CD8-positive, alpha-beta memory T cell (primary cell): ENCODE data around the gene NUDT22. TPM values are rescaled to one million over a fixed set of nuclear protein-coding genes. Genes with fewer than 3 reads are reported as not detected.

Source experiments
- CTCF ChIA-PET: fragments of 350-600 bp; sonication (Branson Sonifier 250); formaldehyde crosslinking; loops from one replicate; lab custom pipeline; 2021; ENCODE audit warnings: antibody characterized with exemption; lab: Charles Lee
- POLR2A ChIA-PET: fragments of 350-600 bp; sonication (Branson Sonifier 250); formaldehyde crosslinking; loops from one replicate; lab custom pipeline; 2021; ENCODE audit warnings: antibody characterized with exemption; lab: Charles Lee
- DNase-seq, 5 donors: peaks; one replicate each; pipeline versions ENCODE4 v3.0.0 to v3.0.0-alpha.2; 2020 to 2022; ENCODE audit warnings: mixed read lengths in 1 of 5
- H3K27ac ChIP-seq: one replicate; pipeline ENCODE4 v1.7.0; 2013; ENCODE audit warnings: low read depth, mild to moderate bottlenecking, low read length, moderate library complexity
- H3K27me3 ChIP-seq: 2 replicates; pipeline ENCODE4 v1.7.0; 2013; ENCODE audit warnings: low read length, mild to moderate bottlenecking; ENCODE audit not compliant: insufficient read depth, poor library complexity, severe bottlenecking
- H3K36me3 ChIP-seq: 2 replicates; pipeline ENCODE4 v1.7.0; 2013; ENCODE audit warnings: mild to moderate bottlenecking, low read length, moderate library complexity; ENCODE audit not compliant: insufficient read depth
- H3K4me1 ChIP-seq: 2 replicates; pipeline ENCODE4 v1.7.0; 2013; ENCODE audit warnings: mild to moderate bottlenecking, low read length, moderate library complexity; ENCODE audit not compliant: insufficient read depth
- H3K4me3 ChIP-seq: 2 replicates; pipeline ENCODE4 v1.7.0; 2013; ENCODE audit warnings: mild to moderate bottlenecking, low read length
- H3K9me3 ChIP-seq: 2 replicates; pipeline ENCODE4 v1.7.0; 2013; ENCODE audit warnings: mild to moderate bottlenecking, low read length
- H3K27ac Mint-ChIP-seq, 8 donors: one replicate each; pipeline ENCODE4 v1.8.0; 2020 to 2021; ENCODE audit warnings: mixed read lengths in 8 of 8, mild to moderate bottlenecking in 6 of 8, inconsistent platforms in 3 of 8, moderate library complexity in 3 of 8
- H3K27me3 Mint-ChIP-seq, 2 donors: one replicate each; pipeline ENCODE4 v1.8.0; 2020 to 2021; ENCODE audit warnings: mixed read lengths in 2 of 2, mild to moderate bottlenecking in 1 of 2, moderate library complexity in 1 of 2
- H3K36me3 Mint-ChIP-seq, 3 donors: one replicate each; pipeline ENCODE4 v1.8.0; 2020 to 2021; ENCODE audit warnings: mixed read lengths in 3 of 3, inconsistent platforms in 1 of 3, mild to moderate bottlenecking in 1 of 3
- H3K4me1 Mint-ChIP-seq, 3 donors: one replicate each; pipeline ENCODE4 v1.8.0; 2020 to 2021; ENCODE audit warnings: mixed read lengths in 3 of 3, inconsistent platforms in 1 of 3, mild to moderate bottlenecking in 1 of 3
- H3K4me3 Mint-ChIP-seq, 7 donors: one replicate each; pipeline ENCODE4 v1.8.0; 2020 to 2021; ENCODE audit warnings: mixed read lengths in 7 of 7, mild to moderate bottlenecking in 6 of 7, moderate library complexity in 4 of 7, inconsistent platforms in 2 of 7
- H3K9me3 Mint-ChIP-seq, 5 donors: one replicate each; pipeline ENCODE4 v1.8.0; 2020 to 2022; ENCODE audit warnings: mixed read lengths in 5 of 5, mild to moderate bottlenecking in 3 of 5, moderate library complexity in 2 of 5, inconsistent platforms in 1 of 5
- polyA plus RNA-seq: library from polyadenylated mRNA; unstranded; fragments of 300-500 nt; fragmentation: Illumina TruSeq; gene quantifications from one replicate; pipeline ENCODE4 v1.2.3, GENCODE V29; 2021
- total RNA-seq, 2 experiments: library from RNA; stranded (reverse); gene quantifications; one replicate each; pipeline ENCODE4 v1.2.3, GENCODE V29; 2021

Gene NUDT22
- total RNA-seq (10 to 100 TPM; 75.3 to 78.6 TPM), polyA plus RNA-seq (51.6 TPM)

DNA sequence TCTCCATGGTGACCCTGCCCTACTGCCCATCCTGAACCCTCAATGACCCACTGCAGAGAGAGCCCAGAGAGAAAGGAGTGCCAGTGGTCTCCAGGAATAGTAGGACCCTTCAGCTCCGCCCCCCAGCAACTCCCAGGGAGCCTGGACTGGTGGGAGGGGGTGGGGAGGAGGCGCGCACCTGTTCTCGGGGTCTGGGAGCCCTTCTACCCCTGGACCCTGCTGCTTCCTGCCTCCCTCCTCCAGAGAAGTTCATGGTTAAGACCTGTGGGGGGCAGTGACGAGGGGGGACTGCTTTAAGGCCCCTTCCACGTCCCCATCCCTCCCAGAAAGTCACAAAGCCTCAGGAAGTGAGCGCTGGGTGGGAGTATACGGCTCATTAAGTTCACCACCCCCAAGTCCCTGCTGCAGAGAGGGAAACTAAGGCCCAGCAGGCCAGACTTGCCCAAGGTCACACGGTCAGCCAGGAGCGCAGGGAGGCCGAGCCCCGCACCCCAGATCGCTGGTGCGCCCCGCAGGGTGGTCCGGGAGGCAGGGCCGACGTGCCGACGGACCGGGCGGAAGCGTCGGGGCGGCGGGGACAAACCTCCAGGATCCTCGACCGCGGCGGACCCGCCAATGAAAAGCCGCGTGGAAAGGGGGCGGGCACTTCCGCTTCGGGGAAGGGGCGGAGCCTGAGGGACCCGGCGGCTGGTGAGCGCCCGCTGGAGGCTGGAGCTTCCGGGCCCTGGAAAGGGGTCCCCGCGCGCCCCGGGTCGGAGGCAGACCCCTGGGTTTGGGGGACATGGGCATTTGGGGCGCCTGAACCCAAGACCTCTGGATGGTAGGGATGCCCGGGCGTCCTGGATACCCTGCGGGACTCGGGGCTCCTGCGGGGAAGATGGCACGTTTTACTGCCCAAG, at the start of gene NUDT22, which contains the start of gene TRPT1:
Gene NUDT22, plus strand, starts transcription at position 667 of the 899 bp plus-strand sequence. CDS start 379 bp downstream, outside the sequence.
Gene TRPT1, minus strand, starts transcription at position 579 of the 899 bp plus-strand sequence. Its CDS starts 326 bp downstream, at position 253.
- ChIA-PET POLR2A (interaction anchor here (0.5 to 6.2 kb wide), 15 partner anchors 10 to 78 kb away, joined by 3 to 69 read pairs (median 4); partner anchors contain the start of genes FERMT3, FKBP2, GPR137 and PPP1R14B), CTCF (interaction anchor here (0.7 to 12.0 kb wide), 16 partner anchors 8 to 78 kb away, joined by 3 to 143 read pairs (median 5); partner anchors contain the start of genes BAD, CATSPERZ, FERMT3 and STIP1)
- peaks cover 35% of the 10 kb centered on the region for H3K4me1 ChIP-seq
- H3K27me3 ChIP-seq, result no peaks in the 10 kb centered on the region
- Mint-ChIP-seq H3K27ac (peak within 1 kb of the TSS; percentile 89 to 96 (median 93)), H3K9me3 (no peaks in the 10 kb centered on the region), H3K27me3 (no peaks in the 10 kb centered on the region), H3K36me3 (peaks cover 0 to 24% (median 0%) of the 10 kb centered on the region in 3 donors), H3K4me1 (peaks cover 30 to 51% (median 31%) of the 10 kb centered on the region in 3 donors), H3K4me3 (peak within 1 kb of the TSS; percentile 90 to 94 (median 92))
- peak within 1 kb of the TSS; percentile 88 for H3K27ac ChIP-seq
- no peaks in the 10 kb centered on the region for H3K9me3 ChIP-seq
- peaks cover 9% of the 10 kb centered on the region for H3K36me3 ChIP-seq
- H3K4me3 ChIP-seq, result peak within 1 kb of the TSS; percentile 90
- DNase-seq, result peak; percentile 86 to 93 (median 88)

- H3K36me3 ChIP-seq, result no peaks in the 10 kb centered on the region
- no peak overlapping the region for H3K4me3 ChIP-seq
- H3K36me3 Mint-ChIP-seq, result no peaks in the 10 kb centered on the region
- H3K4me3 Mint-ChIP-seq, result no peak overlapping the region
- H3K27ac Mint-ChIP-seq, result no peak overlapping the region
- peaks cover 3 to 10% (median 9%) of the 10 kb centered on the region in 3 donors for H3K4me1 Mint-ChIP-seq
- ChIA-PET CTCF (no interaction called here), POLR2A (interaction anchor here (0.6 kb wide), 1 partner anchor 364 kb away, joined by 3 read pairs; no protein-coding TSS in a partner anchor)
- peaks cover 0 to 2% of the 10 kb centered on the region in 2 donors for H3K27me3 Mint-ChIP-seq
- H3K9me3 Mint-ChIP-seq, result no peaks in the 10 kb centered on the region
- H3K4me1 ChIP-seq, result peaks cover 8% of the 10 kb centered on the region
- H3K9me3 ChIP-seq, result no peaks in the 10 kb centered on the region
- H3K27ac ChIP-seq, result no peak overlapping the region
- H3K27me3 ChIP-seq, result no peaks in the 10 kb centered on the region
- DNase-seq, result no peak
Measured at GRCh38 chr11:64176751-64177150, 49.3 kb upstream of the NUDT22 start.

- Mint-ChIP-seq H3K4me3 (no peak overlapping the region), H3K4me1 (peaks cover 7 to 20% (median 14%) of the 10 kb centered on the region in 3 donors), H3K27me3 (peaks cover 0 to 2% of the 10 kb centered on the region in 2 donors), H3K9me3 (no peaks in the 10 kb centered on the region), H3K36me3 (no peaks in the 10 kb centered on the region), H3K27ac (no peak overlapping the region)
- no peaks in the 10 kb centered on the region for H3K9me3 ChIP-seq
- POLR2A ChIA-PET, result no interaction called here
- no peaks in the 10 kb centered on the region for H3K27me3 ChIP-seq
- no peak for DNase-seq
- no peak overlapping the region for H3K27ac ChIP-seq
- no peak overlapping the region for H3K4me3 ChIP-seq
- CTCF ChIA-PET, result no interaction called here
- H3K36me3 ChIP-seq, result no peaks in the 10 kb centered on the region
- H3K4me1 ChIP-seq, result peaks cover 11% of the 10 kb centered on the region
Measured at GRCh38 chr11:64178203-64178602, 47.9 kb upstream of the NUDT22 start.

DNA sequence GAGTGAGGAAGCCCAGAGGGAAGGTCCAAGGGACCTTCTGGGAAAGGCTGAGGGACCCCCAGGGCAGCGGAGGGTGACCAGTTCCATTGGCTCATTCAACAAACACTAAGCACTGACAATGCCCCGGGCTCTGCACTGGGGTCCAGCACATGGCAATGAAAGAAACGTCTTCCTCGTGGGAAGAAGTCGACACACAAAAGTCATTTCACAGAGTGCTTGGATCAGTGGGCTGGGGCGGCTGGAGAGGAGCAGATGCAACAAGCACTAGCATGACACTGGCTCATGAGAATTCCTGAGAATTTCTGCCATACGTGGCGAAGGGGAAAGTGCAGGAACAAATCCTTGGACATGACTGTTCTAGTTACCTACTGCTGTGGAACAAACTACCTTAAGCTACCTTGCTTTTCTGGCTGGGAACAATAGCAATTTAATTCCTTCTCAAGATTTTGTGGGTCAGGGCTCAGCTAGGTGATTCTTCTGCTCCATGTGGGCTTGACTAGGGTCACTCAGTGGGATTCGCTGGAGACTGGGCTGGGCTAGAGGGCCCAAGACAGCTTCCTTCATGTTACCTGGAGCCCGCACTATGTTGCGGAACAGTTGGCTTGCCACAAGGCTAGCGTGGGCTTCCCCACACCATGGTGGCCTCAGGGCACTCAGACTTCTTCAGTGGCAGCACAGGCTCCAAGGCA, 47.0 kb upstream of the NUDT22 start:
- peaks cover 11% of the 10 kb centered on the region for H3K4me1 ChIP-seq
- Mint-ChIP-seq H3K4me3 (peak overlapping the region in 1 of 7 donors; percentile 17), H3K36me3 (no peaks in the 10 kb centered on the region), H3K27me3 (peaks cover 0 to 2% of the 10 kb centered on the region in 2 donors), H3K4me1 (peaks cover 15 to 28% (median 17%) of the 10 kb centered on the region in 3 donors), H3K27ac (no peak overlapping the region), H3K9me3 (no peaks in the 10 kb centered on the region)
- ChIA-PET POLR2A (no interaction called here), CTCF (no interaction called here)
- no peaks in the 10 kb centered on the region for H3K27me3 ChIP-seq
- no peak overlapping the region for H3K4me3 ChIP-seq
- no peaks in the 10 kb centered on the region for H3K36me3 ChIP-seq
- H3K9me3 ChIP-seq, result no peaks in the 10 kb centered on the region
- no peak for DNase-seq
- H3K27ac ChIP-seq, result no peak overlapping the region

GRCh38 chr11:64180891-64181290, 45.2 kb upstream of the NUDT22 start:
- H3K27me3 Mint-ChIP-seq, result peaks cover 0 to 2% of the 10 kb centered on the region in 2 donors
- H3K9me3 Mint-ChIP-seq, result no peaks in the 10 kb centered on the region
- peak overlapping the region in 2 of 7 donors; percentile 37 to 58 for H3K4me3 Mint-ChIP-seq
- Histone ChIP-seq H3K27ac (peak overlapping the region; percentile 33), H3K4me3 (no peak overlapping the region), H3K9me3 (no peaks in the 10 kb centered on the region), H3K4me1 (peaks cover 19% of the 10 kb centered on the region), H3K27me3 (no peaks in the 10 kb centered on the region), H3K36me3 (no peaks in the 10 kb centered on the region)
- H3K27ac Mint-ChIP-seq, result no peak overlapping the region
- H3K36me3 Mint-ChIP-seq, result peaks cover 0 to 1% (median 0%) of the 10 kb centered on the region in 3 donors
- POLR2A ChIA-PET, result no interaction called here
- DNase-seq, result no peak
- CTCF ChIA-PET, result interaction anchor here (1.0 to 1.2 kb wide), 3 partner anchors 10 to 124 kb away, joined by 3 to 4 read pairs (median 3); no protein-coding TSS in a partner anchor
- H3K4me1 Mint-ChIP-seq, result peaks cover 21 to 36% (median 24%) of the 10 kb centered on the region in 3 donors

DNA sequence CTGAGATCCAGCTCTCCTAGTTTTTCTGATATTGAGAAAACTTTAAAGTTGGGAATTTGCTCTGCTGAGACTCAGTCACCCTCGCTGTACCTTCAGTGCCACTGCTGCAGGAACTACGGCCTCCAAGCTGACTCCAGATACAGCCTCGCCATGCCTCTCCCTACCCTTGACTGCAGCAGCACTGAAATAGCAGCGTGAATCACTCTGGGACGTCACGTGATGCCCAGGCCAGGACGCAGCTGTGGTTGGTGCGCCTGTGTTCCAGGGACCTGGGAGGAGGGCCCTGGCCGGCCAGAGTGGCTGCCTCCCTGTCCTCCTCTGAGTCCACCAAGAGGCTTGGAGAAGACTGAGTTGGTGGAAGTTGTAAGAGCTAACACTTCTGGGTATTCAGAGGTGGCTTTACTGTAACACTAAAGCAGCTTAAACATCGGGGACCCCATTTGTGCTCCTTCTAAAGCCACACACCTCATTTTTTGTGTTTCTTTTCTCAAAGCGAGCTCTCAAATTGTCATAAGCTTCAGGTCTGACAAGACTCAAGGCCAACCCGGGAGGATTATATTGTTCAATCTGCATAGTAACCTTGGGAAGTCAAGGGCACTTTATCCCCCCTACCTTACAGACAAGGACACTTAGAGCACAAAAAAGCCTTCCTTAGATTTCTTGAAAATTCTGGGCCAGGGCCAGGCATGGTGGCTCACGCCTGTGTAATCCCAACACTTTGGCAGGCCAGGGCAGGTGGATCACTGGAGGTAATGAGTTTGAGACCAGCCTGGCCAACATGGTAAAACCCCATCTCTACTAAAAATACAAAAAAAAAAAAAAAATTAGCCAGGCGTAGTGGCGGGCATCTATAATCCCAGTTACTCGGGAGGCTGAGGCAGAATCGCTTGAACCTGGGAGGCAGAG, 44.3 kb upstream of the NUDT22 start:
- H3K27ac Mint-ChIP-seq, result no peak overlapping the region
- POLR2A ChIA-PET, result interaction anchor here (0.5 kb wide), 1 partner anchor 20 kb away, joined by 4 read pairs; no protein-coding TSS in a partner anchor
- no peaks in the 10 kb centered on the region for H3K27me3 ChIP-seq

More for the DNA sequence above, 44.3 kb upstream of the NUDT22 start:
- peak in 1 of 5 donors; percentile 10 for DNase-seq
- Mint-ChIP-seq H3K36me3 (peaks cover 0 to 3% (median 0%) of the 10 kb centered on the region in 3 donors), H3K9me3 (no peaks in the 10 kb centered on the region), H3K4me1 (peaks cover 21 to 34% (median 21%) of the 10 kb centered on the region in 3 donors), H3K27me3 (peaks cover 0 to 6% of the 10 kb centered on the region in 2 donors), H3K4me3 (peak overlapping the region in 1 of 7 donors; percentile 31)
- Histone ChIP-seq H3K9me3 (no peaks in the 10 kb centered on the region), H3K27ac (peak overlapping the region; percentile 35), H3K4me3 (no peak overlapping the region), H3K4me1 (peaks cover 19% of the 10 kb centered on the region), H3K36me3 (no peaks in the 10 kb centered on the region)
- CTCF ChIA-PET, result interaction anchor here (1.0 to 1.3 kb wide), 5 partner anchors 9 to 123 kb away, joined by 3 to 4 read pairs (median 3); no protein-coding TSS in a partner anchor
